ENCODE measurements around the gene PARD3B. TPM values are rescaled to one million over a fixed set of nuclear protein-coding genes. Genes with fewer than 3 reads are reported as not detected.

The PARD3B gene
- total and polyA plus RNA-seq, 10 of the 15 experiments (the other 5 are each of a cell fraction or from before 2014, with no cell fraction given): 0.01 to 0.54 (median 0.07) TPM; not detected in 7

GRCh38 chr2:204505946-204506345 is 39.3 kb upstream of the PARD3B start (continued):
- TF ChIP-seq E4F1 (IDR thresholded peaks at IDR 0.05; ENCODE audit: borderline replicate concordance, partially characterized antibody) (no peak), CEBPZ (IDR thresholded peaks at IDR 0.05; ENCODE audit: low read depth, low read length) (no peak)

- Histone ChIP-seq H3K27ac (ENCODE audit: control insufficient read depth, insufficient read depth) (no peak overlapping the region), H3K4me2 (ENCODE audit: control insufficient read depth, insufficient read depth) (no peak overlapping the region), H3K4me1 (ENCODE audit: control insufficient read depth, insufficient read depth, low read length) (no peaks in the 10 kb centered on the region), H3K9ac (ENCODE audit: control insufficient read depth, insufficient read depth, low read length) (no peak overlapping the region), H4K20me1 (ENCODE audit: control insufficient read depth, insufficient read depth) (no peaks in the 10 kb centered on the region), H3K36me3 (ENCODE audit: control insufficient read depth in 2 of 2, insufficient read depth in 2 of 2, low read length in 1 of 2) (no peaks in the 10 kb centered on the region), H3K79me2 (ENCODE audit: control insufficient read depth, insufficient read depth, low read length) (no peaks in the 10 kb centered on the region), H2AFZ (ENCODE audit: control insufficient read depth, low read depth, low read length) (no peak overlapping the region), H3K9me3 (replicated peaks; ENCODE audit: control insufficient read depth, insufficient read depth, low read length) (no peaks in the 10 kb centered on the region), H3K27me3 (replicated peaks in 1 of 2; ENCODE audit: control insufficient read depth in 2 of 2, insufficient read depth in 2 of 2, low read length in 1 of 2) (no peaks in the 10 kb centered on the region), H3K4me3 (no peak overlapping the region)
- in situ Hi-C loops (cut with MboI): no loop called here
- FAIRE-seq (no peak), ATAC-seq (no peak), DNase-seq (ENCODE audit: low read depth, low spot score) (no peak)
- BruUV-seq (replicated peaks): no TSS peak
- ChIA-PET CTCF (no interaction called here), RAD21 (ENCODE audit: unreplicated experiment) (no interaction called here), POLR2A (no interaction called here), SMC1A (ENCODE audit: uncharacterized antibody, unreplicated experiment) (no interaction called here)
- intact Hi-C loops (cut with micrococcal nuclease; ENCODE audit: unreplicated experiment): no loop called here
- WGBS (ENCODE audit: insufficient coverage, insufficient replicate concordance, low lambda C conversion rate, missing lambda C conversion rate): 37% methylated on average over 5 of the region's 5 CpGs
- TF ChIP-seq PRDM15 (CRISPR knock-in tag; IDR thresholded peaks at IDR 0.05) (no peak), ATF2 (IDR thresholded peaks at IDR 0.05; ENCODE audit: low read length) (no peak), ZNF384 (IDR thresholded peaks at IDR 0.05; ENCODE audit: borderline replicate concordance, low read depth, low read length) (no peak), FOS (IDR thresholded peaks at IDR 0.05; ENCODE audit: borderline replicate concordance, extremely low read depth, insufficient read length) (no peak)
Observed at GRCh38 chr2:204507636-204508035, 37.6 kb upstream of the PARD3B start.
